Right lobe of liver (tissue), 6 donors: ENCODE results near the gene RANBP1. TPM values are rescaled to one million over a fixed set of nuclear protein-coding genes. Genes with fewer than 3 reads are reported as not detected.

ENCODE experiments used
- ATAC-seq, 4 donors: fragments of 200-7000 bp; cut with Tn5 transposase; one replicate each; pipeline ENCODE4 v1.9.1; 2020; ENCODE audit warnings: mild to moderate bottlenecking in 4 of 4, moderate library complexity in 4 of 4
- DNase-seq, 3 donors: peaks; one replicate each; pipeline ENCODE4 v3.0.0-alpha.2; 2020
- H3K27ac ChIP-seq, 3 donors: fragments of 200-600 bp; one replicate each; pipeline ENCODE4 v1.8.0; 2022
- H3K27me3 ChIP-seq, 2 donors: fragments of 200-600 bp; one replicate each; pipeline ENCODE4 v1.8.0; 2022
- H3K36me3 ChIP-seq, 4 donors: fragments of 200-600 bp; sonication (generic) in 1 of 4; one replicate each; pipeline versions ENCODE4 v1.5.1 to v1.8.0; 2017 to 2022; ENCODE audit warnings: control low read depth in 1 of 4
- H3K4me1 ChIP-seq, 4 donors: fragments of 200-600 bp; sonication (generic) in 1 of 4; one replicate each; pipeline versions ENCODE4 v1.5.1 to v1.8.0; 2017 to 2022; ENCODE audit warnings: control low read depth in 1 of 4
- H3K4me3 ChIP-seq, 3 donors: fragments of 200-600 bp; one replicate each; pipeline ENCODE4 v1.8.0; 2022
- H3K9me3 ChIP-seq, 4 donors: fragments of 200-600 bp; sonication (generic) in 1 of 4; one replicate each; pipeline versions ENCODE4 v1.5.1 to v1.8.0; 2017 to 2022; ENCODE audit warnings: control low read depth in 1 of 4
- CTCF ChIP-seq, 4 donors: fragments of 200-600 bp in 3 of 4; fragments of 450-650 bp in 1 of 4; IDR thresholded peaks; one replicate each; pipeline versions ENCODE4 v1.5.1 to v1.8.0; 2016 to 2022; ENCODE audit warnings: antibody characterized with exemption in 4 of 4, mild to moderate bottlenecking in 2 of 4
- POLR2A ChIP-seq: fragments of 450-650 bp; IDR thresholded peaks from one replicate; pipeline ENCODE4 v1.6.1; 2017; ENCODE audit warnings: antibody characterized with exemption, mild to moderate bottlenecking
- WGBS: methylation state at CpG from one replicate; pipeline ENCODE4 v1.1.6; 2018; ENCODE audit warnings: low coverage, low lambda C conversion rate; ENCODE audit not compliant: insufficient coverage; ENCODE audit errors: missing lambda C conversion rate; 5-methylcytosine and 5-hydroxymethylcytosine counted together
- intact Hi-C, 2 donors: fragments of 100-400 bp; cut with DNase I; formaldehyde crosslinking; loops; one replicate each; pipeline versions ENCODE4 v1.11.2 to v1.14.1; 2022
- total RNA-seq, 6 experiments: library from RNA; depleted of rRNA in 2 of 6; stranded (reverse); fragments of >200 nt in 2 of 6; fragmentation: NEBNext Ultra II Directional in 3 of 6; extraction: Animal tissue kit (Norgen Biotek cat#: 25700) in 3 of 6; gene quantifications; one replicate each; pipeline versions ENCODE4 v1.1.0 to v1.2.4, GENCODE V29; 2016 to 2023
- donor health status: DM: no; HTN: yes; CAD: no.
- donor health status: DM: no; HTN: no; CAD: no.
- donor health status: DM: no; HTN: no; CAD: no.
- donor health status: DM: no; HTN: yes; CAD: no.
- donor health status: DM: no; HTN: yes; CAD: no.

RANBP1 gene
- total RNA-seq, 6 experiments from 2014 or later: 39.5 to 224 (median 52.2) TPM

- DNase-seq: no peak
- Histone ChIP-seq H3K27me3 (no peaks in the 10 kb centered on the region), H3K4me3 (no peak overlapping the region), H3K4me1 (no peaks in the 10 kb centered on the region), H3K27ac (no peak overlapping the region), H3K36me3 (no peaks in the 10 kb centered on the region), H3K9me3 (no peaks in the 10 kb centered on the region)
- intact Hi-C loops: no loop called here
- TF ChIP-seq POLR2A: no peak
- TF ChIP-seq CTCF (IDR thresholded peaks at IDR 0.05): no peak
- WGBS: 67% methylated on average over 9 of the region's 36 CpGs
- ATAC-seq: no peak
Measured at GRCh38 chr22:20139391-20140106, 23.6 kb downstream of the RANBP1 start.

GRCh38 chr22:20140107-20140445, 24.2 kb downstream of the RANBP1 start:
- no peak overlapping the region for H3K27ac ChIP-seq
- H3K27me3 ChIP-seq: no peaks in the 10 kb centered on the region
- no peaks in the 10 kb centered on the region for H3K4me1 ChIP-seq
- DNase-seq (no peak), ATAC-seq (no peak)
- no peaks in the 10 kb centered on the region for H3K9me3 ChIP-seq
- WGBS: no CpG with 5 or more reads among the region's 11 CpGs
- H3K4me3 ChIP-seq: no peak overlapping the region
- intact Hi-C loops: no loop called here
- TF ChIP-seq POLR2A (no peak), CTCF (IDR thresholded peaks at IDR 0.05) (no peak)
- no peaks in the 10 kb centered on the region for H3K36me3 ChIP-seq

- H3K27ac ChIP-seq: no peak overlapping the region
- H3K27me3 ChIP-seq: no peaks in the 10 kb centered on the region
- intact Hi-C loops: no loop called here
- H3K4me1 ChIP-seq: no peaks in the 10 kb centered on the region
- WGBS: no CpG with 5 or more reads among the region's 17 CpGs
- H3K4me3 ChIP-seq: no peak overlapping the region
- DNase-seq: no peak
- no peak for ATAC-seq
- TF ChIP-seq POLR2A (no peak), CTCF (IDR thresholded peaks at IDR 0.05) (no peak)
- no peaks in the 10 kb centered on the region for H3K36me3 ChIP-seq
- no peaks in the 10 kb centered on the region for H3K9me3 ChIP-seq
Measured at GRCh38 chr22:20140521-20140964, 24.6 kb downstream of the RANBP1 start.

GRCh38 chr22:20141186-20142077, 25.5 kb downstream of the RANBP1 start:
- ATAC-seq: no peak
- no peaks in the 10 kb centered on the region for H3K9me3 ChIP-seq
- no peak for TF ChIP-seq POLR2A
- TF ChIP-seq CTCF (IDR thresholded peaks at IDR 0.05): no peak
- no peak for DNase-seq
- H3K4me3 ChIP-seq: no peak overlapping the region
- intact Hi-C loops: no loop called here
- 70% methylated on average over 2 of the region's 22 CpGs for WGBS
- H3K4me1 ChIP-seq: no peaks in the 10 kb centered on the region
- H3K27me3 ChIP-seq: no peaks in the 10 kb centered on the region
- no peak overlapping the region for H3K27ac ChIP-seq
- H3K36me3 ChIP-seq: no peaks in the 10 kb centered on the region
